ENCODE data around the gene HTD2.

Gene HTD2

GRCh38 chr3:58366699-58367098 is 60.4 kb downstream of the HTD2 start:
- no peak for DNase-seq (ENCODE audit: low read depth, low spot score)
- no peak for TF ChIP-seq CTCF (IDR thresholded peaks at IDR 0.05; ENCODE audit: low read depth, low read length)
- in situ Hi-C loops (cut with HindIII; ENCODE audit: low sequenced_read_pairs): no loop called here
- H3K4me3 ChIP-seq (ENCODE audit: low read depth, low read length): no peak overlapping the region

GRCh38 chr3:58369038-58369437 is 62.7 kb downstream of the HTD2 start:
- in situ Hi-C loops (cut with HindIII; ENCODE audit: low sequenced_read_pairs): no loop called here
- H3K4me3 ChIP-seq (ENCODE audit: low read depth, low read length): no peak overlapping the region
- DNase-seq (ENCODE audit: low read depth, low spot score): no peak
- TF ChIP-seq CTCF (IDR thresholded peaks at IDR 0.05; ENCODE audit: low read depth, low read length): no peak

Measured in astrocyte of the spinal cord (primary cell).